Measurements from ENCODE around the gene ESYT3. TPM values are rescaled to one million over a fixed set of nuclear protein-coding genes. Genes with fewer than 3 reads are reported as not detected.
A peak's percentile ranks its signal among the peaks of the same experiment; 100 is the strongest.

Gene ESYT3
- total and polyA plus RNA-seq, 2 experiments from 2014 or later: 3.5 to 8.2 TPM

DNA sequence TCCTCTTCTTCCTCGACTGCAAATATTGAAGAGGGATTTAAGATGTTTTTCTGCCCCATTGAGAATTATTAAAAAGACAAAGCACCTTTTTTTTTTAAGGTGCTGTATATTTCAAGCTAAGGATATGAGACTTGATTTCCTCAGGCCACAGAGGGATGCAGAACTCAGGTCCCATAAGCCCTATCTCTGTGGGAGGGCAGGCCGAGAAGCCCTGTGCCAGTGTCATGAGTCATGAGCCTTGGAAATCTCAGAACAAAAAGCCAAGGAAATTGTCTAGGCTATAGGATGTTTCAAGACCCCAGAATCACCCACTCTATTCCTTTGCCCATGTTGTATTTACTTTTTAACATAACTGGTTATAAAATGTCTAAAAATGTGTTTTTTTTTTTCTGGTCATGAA is 7.3 kb downstream of the ESYT3 start:
- H3K27ac Mint-ChIP-seq: 0 out of 2 replicates have a peak overlapping the region, but pooled peaks have one; percentile 68
- Histone ChIP-seq H3F3A (replicated peaks; ENCODE audit: low read depth) (no peaks in the 10 kb centered on the region), H4K20me1 (replicated peaks; ENCODE audit: insufficient read depth) (0 out of 2 replicates have a peak, but pooled peaks cover 2% of the 10 kb centered on the region), H3K4me2 (no peak overlapping the region), H3K4me3 (no peak overlapping the region), H3K36me3 (ENCODE audit: insufficient read depth) (no peaks in the 10 kb centered on the region), H2AFZ (no peak overlapping the region), H3K4me1 (ENCODE audit: insufficient read depth) (no peaks in the 10 kb centered on the region; the same call in 1 of the 2 replicates), H3K79me2 (replicated peaks; ENCODE audit: insufficient read depth) (no peaks in the 10 kb centered on the region), H3K27ac (ENCODE audit: low read depth) (no peak overlapping the region), H3K27me3 (ENCODE audit: insufficient read depth) (peaks cover 3% of the 10 kb centered on the region), H3K9me2 (ENCODE audit: insufficient read depth) (no peaks in the 10 kb centered on the region)
- H3K4me3 Mint-ChIP-seq: no peak overlapping the region
- H3K4me1 Mint-ChIP-seq: peaks cover 12% of the 10 kb centered on the region
- H3K27me3 Mint-ChIP-seq (ENCODE audit: insufficient read depth, low read depth, poor library complexity): peaks cover 9% of the 10 kb centered on the region
- TF ChIP-seq POLR2AphosphoS5 (IDR thresholded peaks at IDR 0.05; ENCODE audit: low read depth) (no peak), STAT1 (IDR thresholded peaks at IDR 0.05; ENCODE audit: unreplicated experiment) (no peak), ZNF114 (CRISPR knock-in tag; IDR thresholded peaks at IDR 0.05) (no peak), JUNB (IDR thresholded peaks at IDR 0.05; ENCODE audit: unreplicated experiment) (no peak), EZH2phosphoT487 (IDR thresholded peaks at IDR 0.05; ENCODE audit: unreplicated experiment) (no peak), EZH2 (IDR thresholded peaks at IDR 0.05; ENCODE audit: low read depth, unreplicated experiment) (no peak), ZNF331 (CRISPR knock-in tag; IDR thresholded peaks at IDR 0.05; ENCODE audit: low read depth) (no peak), CREB1 (CRISPR knock-in tag; IDR thresholded peaks at IDR 0.05; ENCODE audit: low read depth) (no peak), NANOG (IDR thresholded peaks at IDR 0.05; ENCODE audit: borderline replicate concordance) (no peak)
- TF ChIP-seq, protein P1, sequence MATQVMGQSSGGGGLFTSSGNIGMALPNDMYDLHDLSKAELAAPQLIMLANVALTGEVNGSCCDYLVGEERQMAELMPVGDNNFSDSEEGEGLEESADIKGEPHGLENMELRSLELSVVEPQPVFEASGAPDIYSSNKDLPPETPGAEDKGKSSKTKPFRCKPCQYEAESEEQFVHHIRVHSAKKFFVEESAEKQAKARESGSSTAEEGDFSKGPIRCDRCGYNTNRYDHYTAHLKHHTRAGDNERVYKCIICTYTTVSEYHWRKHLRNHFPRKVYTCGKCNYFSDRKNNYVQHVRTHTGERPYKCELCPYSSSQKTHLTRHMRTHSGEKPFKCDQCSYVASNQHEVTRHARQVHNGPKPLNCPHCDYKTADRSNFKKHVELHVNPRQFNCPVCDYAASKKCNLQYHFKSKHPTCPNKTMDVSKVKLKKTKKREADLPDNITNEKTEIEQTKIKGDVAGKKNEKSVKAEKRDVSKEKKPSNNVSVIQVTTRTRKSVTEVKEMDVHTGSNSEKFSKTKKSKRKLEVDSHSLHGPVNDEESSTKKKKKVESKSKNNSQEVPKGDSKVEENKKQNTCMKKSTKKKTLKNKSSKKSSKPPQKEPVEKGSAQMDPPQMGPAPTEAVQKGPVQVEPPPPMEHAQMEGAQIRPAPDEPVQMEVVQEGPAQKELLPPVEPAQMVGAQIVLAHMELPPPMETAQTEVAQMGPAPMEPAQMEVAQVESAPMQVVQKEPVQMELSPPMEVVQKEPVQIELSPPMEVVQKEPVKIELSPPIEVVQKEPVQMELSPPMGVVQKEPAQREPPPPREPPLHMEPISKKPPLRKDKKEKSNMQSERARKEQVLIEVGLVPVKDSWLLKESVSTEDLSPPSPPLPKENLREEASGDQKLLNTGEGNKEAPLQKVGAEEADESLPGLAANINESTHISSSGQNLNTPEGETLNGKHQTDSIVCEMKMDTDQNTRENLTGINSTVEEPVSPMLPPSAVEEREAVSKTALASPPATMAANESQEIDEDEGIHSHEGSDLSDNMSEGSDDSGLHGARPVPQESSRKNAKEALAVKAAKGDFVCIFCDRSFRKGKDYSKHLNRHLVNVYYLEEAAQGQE (IDR thresholded peaks at IDR 0.05; ENCODE audit: unreplicated experiment): no peak
- TF ChIP-seq, protein P2, sequence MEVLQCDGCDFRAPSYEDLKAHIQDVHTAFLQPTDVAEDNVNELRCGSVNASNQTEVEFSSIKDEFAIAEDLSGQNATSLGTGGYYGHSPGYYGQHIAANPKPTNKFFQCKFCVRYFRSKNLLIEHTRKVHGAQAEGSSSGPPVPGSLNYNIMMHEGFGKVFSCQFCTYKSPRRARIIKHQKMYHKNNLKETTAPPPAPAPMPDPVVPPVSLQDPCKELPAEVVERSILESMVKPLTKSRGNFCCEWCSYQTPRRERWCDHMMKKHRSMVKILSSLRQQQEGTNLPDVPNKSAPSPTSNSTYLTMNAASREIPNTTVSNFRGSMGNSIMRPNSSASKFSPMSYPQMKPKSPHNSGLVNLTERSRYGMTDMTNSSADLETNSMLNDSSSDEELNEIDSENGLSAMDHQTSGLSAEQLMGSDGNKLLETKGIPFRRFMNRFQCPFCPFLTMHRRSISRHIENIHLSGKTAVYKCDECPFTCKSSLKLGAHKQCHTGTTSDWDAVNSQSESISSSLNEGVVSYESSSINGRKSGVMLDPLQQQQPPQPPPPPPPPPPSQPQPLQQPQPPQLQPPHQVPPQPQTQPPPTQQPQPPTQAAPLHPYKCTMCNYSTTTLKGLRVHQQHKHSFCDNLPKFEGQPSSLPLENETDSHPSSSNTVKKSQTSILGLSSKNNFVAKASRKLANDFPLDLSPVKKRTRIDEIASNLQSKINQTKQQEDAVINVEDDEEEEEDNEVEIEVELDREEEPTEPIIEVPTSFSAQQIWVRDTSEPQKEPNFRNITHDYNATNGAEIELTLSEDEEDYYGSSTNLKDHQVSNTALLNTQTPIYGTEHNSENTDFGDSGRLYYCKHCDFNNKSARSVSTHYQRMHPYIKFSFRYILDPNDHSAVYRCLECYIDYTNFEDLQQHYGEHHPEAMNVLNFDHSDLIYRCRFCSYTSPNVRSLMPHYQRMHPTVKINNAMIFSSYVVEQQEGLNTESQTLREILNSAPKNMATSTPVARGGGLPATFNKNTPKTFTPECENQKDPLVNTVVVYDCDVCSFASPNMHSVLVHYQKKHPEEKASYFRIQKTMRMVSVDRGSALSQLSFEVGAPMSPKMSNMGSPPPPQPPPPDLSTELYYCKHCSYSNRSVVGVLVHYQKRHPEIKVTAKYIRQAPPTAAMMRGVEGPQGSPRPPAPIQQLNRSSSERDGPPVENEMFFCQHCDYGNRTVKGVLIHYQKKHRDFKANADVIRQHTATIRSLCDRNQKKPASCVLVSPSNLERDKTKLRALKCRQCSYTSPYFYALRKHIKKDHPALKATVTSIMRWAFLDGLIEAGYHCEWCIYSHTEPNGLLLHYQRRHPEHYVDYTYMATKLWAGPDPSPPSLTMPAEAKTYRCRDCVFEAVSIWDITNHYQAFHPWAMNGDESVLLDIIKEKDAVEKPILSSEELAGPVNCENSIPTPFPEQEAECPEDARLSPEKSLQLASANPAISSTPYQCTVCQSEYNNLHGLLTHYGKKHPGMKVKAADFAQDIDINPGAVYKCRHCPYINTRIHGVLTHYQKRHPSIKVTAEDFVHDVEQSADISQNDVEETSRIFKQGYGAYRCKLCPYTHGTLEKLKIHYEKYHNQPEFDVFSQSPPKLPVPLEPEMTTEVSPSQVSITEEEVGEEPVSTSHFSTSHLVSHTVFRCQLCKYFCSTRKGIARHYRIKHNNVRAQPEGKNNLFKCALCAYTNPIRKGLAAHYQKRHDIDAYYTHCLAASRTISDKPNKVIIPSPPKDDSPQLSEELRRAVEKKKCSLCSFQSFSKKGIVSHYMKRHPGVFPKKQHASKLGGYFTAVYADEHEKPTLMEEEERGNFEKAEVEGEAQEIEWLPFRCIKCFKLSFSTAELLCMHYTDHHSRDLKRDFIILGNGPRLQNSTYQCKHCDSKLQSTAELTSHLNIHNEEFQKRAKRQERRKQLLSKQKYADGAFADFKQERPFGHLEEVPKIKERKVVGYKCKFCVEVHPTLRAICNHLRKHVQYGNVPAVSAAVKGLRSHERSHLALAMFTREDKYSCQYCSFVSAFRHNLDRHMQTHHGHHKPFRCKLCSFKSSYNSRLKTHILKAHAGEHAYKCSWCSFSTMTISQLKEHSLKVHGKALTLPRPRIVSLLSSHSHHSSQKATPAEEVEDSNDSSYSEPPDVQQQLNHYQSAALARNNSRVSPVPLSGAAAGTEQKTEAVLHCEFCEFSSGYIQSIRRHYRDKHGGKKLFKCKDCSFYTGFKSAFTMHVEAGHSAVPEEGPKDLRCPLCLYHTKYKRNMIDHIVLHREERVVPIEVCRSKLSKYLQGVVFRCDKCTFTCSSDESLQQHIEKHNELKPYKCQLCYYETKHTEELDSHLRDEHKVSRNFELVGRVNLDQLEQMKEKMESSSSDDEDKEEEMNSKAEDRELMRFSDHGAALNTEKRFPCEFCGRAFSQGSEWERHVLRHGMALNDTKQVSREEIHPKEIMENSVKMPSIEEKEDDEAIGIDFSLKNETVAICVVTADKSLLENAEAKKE (CRISPR knock-in tag; IDR thresholded peaks at IDR 0.05): no peak
- TF ChIP-seq, protein P3, sequence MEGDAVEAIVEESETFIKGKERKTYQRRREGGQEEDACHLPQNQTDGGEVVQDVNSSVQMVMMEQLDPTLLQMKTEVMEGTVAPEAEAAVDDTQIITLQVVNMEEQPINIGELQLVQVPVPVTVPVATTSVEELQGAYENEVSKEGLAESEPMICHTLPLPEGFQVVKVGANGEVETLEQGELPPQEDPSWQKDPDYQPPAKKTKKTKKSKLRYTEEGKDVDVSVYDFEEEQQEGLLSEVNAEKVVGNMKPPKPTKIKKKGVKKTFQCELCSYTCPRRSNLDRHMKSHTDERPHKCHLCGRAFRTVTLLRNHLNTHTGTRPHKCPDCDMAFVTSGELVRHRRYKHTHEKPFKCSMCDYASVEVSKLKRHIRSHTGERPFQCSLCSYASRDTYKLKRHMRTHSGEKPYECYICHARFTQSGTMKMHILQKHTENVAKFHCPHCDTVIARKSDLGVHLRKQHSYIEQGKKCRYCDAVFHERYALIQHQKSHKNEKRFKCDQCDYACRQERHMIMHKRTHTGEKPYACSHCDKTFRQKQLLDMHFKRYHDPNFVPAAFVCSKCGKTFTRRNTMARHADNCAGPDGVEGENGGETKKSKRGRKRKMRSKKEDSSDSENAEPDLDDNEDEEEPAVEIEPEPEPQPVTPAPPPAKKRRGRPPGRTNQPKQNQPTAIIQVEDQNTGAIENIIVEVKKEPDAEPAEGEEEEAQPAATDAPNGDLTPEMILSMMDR (conservative IDR thresholded peaks at IDR 0.05; ENCODE audit: low read depth in 2 of 2): no peak
- TF ChIP-seq, protein P4, sequence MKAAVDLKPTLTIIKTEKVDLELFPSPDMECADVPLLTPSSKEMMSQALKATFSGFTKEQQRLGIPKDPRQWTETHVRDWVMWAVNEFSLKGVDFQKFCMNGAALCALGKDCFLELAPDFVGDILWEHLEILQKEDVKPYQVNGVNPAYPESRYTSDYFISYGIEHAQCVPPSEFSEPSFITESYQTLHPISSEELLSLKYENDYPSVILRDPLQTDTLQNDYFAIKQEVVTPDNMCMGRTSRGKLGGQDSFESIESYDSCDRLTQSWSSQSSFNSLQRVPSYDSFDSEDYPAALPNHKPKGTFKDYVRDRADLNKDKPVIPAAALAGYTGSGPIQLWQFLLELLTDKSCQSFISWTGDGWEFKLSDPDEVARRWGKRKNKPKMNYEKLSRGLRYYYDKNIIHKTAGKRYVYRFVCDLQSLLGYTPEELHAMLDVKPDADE (IDR thresholded peaks at IDR 0.05): no peak
- H3K9me3 Mint-ChIP-seq: no peaks in the 10 kb centered on the region
- DNase-seq (ENCODE audit: low spot score) (no peak), ATAC-seq (no peak)
- no peaks in the 10 kb centered on the region; the same call in 2 of the 3 replicates for H3K36me3 Mint-ChIP-seq (ENCODE audit: low read depth)
